Brain microvascular endothelial cell (primary cell): ENCODE data around the gene CYP1B1.
"Not testable (repeated sequence)": the region's sequence is repeated elsewhere in the genome, so short reads cannot be mapped to it uniquely, and the experiment has no call there.

ENCODE experiments used
- DNase-seq: peaks from one replicate; pipeline ENCODE4 v3.0.0-alpha.2; 2020
- H3K27ac ChIP-seq: fragments of 250-450 bp; sonication (Bioruptor Pico); 2 replicates; pipeline ENCODE4 v1.5.1; 2020; ENCODE audit warnings: mild to moderate bottlenecking, moderate library complexity
- H3K27me3 ChIP-seq: fragments of 250-450 bp; sonication (Bioruptor Pico); replicated peaks from 2 replicates; pipeline ENCODE4 v1.5.1; 2020; ENCODE audit warnings: mild to moderate bottlenecking
- H3K36me3 ChIP-seq: fragments of 250-450 bp; sonication (Bioruptor Pico); replicated peaks from 2 replicates; pipeline ENCODE4 v1.5.1; 2020; ENCODE audit warnings: mild to moderate bottlenecking
- H3K4me3 ChIP-seq: 2 replicates; pipeline ENCODE4 v1.5.1; 2011; ENCODE audit warnings: low read depth, mild to moderate bottlenecking, control low read depth, low read length, moderate library complexity
- in situ Hi-C: cut with HindIII; loops from 2 replicates; pipeline ENCODE4 v1.10.0; 2017; ENCODE audit warnings: low sequenced_read_pairs, low pct_ligation_motif_present
- TF ChIP-seq, protein P1 (sequence below): IDR thresholded peaks from 2 replicates; pipeline ENCODE4 v1.5.1; 2011; ENCODE audit warnings: low read depth, mild to moderate bottlenecking, moderate library complexity, low read length, control low read depth, inconsistent platforms; ENCODE audit errors: missing control alignments

Gene CYP1B1

DNA sequence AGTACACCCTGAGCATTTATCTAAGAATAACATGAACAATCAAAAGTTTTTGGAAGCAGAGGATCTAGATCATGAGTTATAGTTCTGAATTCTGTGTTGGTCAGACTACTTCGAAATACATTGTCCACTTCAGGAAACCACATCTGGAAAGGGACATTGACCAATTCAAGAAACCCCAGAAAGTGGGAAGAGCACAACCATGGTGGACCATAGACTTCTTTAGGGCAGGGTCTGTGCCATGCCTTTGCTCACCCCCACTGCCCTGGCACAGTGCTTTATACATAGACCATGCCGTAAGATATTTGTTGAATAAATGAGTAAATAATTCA is 44.3 kb upstream of the CYP1B1 start:
- DNase-seq = no peak
- Histone ChIP-seq H3K36me3 (no peaks in the 10 kb centered on the region), H3K27ac (no peak overlapping the region), H3K4me3 (no peak overlapping the region), H3K27me3 (no peaks in the 10 kb centered on the region)
- in situ Hi-C loops = no loop called here
- TF ChIP-seq, protein P1, sequence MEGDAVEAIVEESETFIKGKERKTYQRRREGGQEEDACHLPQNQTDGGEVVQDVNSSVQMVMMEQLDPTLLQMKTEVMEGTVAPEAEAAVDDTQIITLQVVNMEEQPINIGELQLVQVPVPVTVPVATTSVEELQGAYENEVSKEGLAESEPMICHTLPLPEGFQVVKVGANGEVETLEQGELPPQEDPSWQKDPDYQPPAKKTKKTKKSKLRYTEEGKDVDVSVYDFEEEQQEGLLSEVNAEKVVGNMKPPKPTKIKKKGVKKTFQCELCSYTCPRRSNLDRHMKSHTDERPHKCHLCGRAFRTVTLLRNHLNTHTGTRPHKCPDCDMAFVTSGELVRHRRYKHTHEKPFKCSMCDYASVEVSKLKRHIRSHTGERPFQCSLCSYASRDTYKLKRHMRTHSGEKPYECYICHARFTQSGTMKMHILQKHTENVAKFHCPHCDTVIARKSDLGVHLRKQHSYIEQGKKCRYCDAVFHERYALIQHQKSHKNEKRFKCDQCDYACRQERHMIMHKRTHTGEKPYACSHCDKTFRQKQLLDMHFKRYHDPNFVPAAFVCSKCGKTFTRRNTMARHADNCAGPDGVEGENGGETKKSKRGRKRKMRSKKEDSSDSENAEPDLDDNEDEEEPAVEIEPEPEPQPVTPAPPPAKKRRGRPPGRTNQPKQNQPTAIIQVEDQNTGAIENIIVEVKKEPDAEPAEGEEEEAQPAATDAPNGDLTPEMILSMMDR = no peak

DNA sequence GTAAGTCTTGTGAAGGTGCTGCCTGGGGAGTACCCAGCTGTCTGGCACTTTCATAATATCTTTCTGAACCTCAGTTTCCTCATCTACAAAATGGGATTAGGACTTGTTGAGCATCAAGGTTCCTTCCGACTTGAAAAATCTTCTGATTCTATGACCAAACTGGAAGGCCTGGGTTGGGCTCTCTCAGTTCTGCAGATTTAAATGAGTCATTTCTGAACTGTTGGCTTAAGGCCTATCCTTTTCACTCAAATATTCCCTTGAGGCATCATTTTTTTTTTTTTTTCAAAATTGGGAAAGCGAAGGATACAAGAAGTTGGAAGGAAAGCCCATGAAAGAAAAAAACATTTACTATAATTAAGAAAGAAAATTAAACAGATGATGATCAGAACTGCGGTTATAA is 40.8 kb upstream of the CYP1B1 start:
- no peaks in the 10 kb centered on the region for H3K27me3 ChIP-seq
- in situ Hi-C loops = no loop called here
- TF ChIP-seq, protein P1 = no peak
- H3K4me3 ChIP-seq = no peak overlapping the region
- DNase-seq = peak; percentile 63
- H3K36me3 ChIP-seq = no peaks in the 10 kb centered on the region
- H3K27ac ChIP-seq = no peak overlapping the region

DNA sequence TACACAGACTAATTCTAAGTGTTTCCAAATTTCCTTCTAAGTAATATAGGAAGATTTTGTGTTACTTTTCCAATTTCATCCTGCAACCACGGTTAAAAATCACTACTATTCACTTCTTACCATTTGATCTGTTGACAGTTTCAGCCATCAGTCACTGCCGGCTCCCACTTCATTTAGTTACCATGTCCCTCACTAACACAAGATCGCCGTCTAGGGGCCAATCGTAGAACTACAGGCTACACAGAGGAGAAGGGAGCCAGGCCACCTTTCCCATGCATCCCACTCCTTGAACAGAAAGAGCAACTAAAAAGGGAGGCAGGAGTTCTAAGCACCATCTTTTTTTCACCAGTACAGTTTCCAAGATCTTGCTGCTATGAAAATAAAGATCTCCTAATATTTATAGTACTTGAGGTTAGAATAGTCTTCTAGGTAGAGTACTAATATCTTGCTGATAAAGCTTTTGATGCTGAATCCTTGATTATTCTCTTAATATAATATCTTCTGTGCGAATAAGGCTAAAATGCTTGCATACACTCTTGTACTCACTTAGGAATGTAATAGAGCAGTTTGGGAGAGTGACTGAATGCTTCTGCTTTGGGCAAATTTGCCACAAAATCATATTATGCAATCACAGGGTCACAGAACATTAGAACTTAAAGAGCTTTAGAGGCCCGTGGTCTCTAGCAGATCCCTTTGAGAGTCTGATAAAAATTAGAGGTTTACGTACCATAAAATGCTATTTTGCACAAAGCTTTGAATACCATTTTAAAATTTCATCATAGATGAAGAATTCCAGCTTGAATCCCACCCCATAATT is 39.5 kb upstream of the CYP1B1 start:
- Histone ChIP-seq H3K27me3 (no peaks in the 10 kb centered on the region), H3K4me3 (no peak overlapping the region), H3K27ac (no peak overlapping the region), H3K36me3 (no peaks in the 10 kb centered on the region)
- TF ChIP-seq, protein P1 = peak; percentile 100
- peak; percentile 83 for DNase-seq
- in situ Hi-C loops = no loop called here

GRCh38 chr2:38113981-38114708 is 38.2 kb upstream of the CYP1B1 start:
- TF ChIP-seq, protein P1 = no peak
- Histone ChIP-seq H3K27me3 (no peaks in the 10 kb centered on the region), H3K36me3 (no peaks in the 10 kb centered on the region), H3K27ac (no peak overlapping the region), H3K4me3 (no peak overlapping the region)
- in situ Hi-C loops = no loop called here
- DNase-seq = peak; percentile 59

- no peak for DNase-seq
- in situ Hi-C loops = no loop called here
- Histone ChIP-seq H3K27ac (no peak overlapping the region), H3K4me3 (no peak overlapping the region), H3K27me3 (no peaks in the 10 kb centered on the region), H3K36me3 (no peaks in the 10 kb centered on the region)
- TF ChIP-seq, protein P1 = no peak
Measured at GRCh38 chr2:38113051-38113450, 37.1 kb upstream of the CYP1B1 start.

- H3K27ac ChIP-seq, H3K27me3 ChIP-seq, in situ Hi-C loops, DNase-seq, H3K36me3 ChIP-seq, H3K4me3 ChIP-seq: not testable (repeated sequence)
Measured at GRCh38 chr2:38111350-38111749, 35.4 kb upstream of the CYP1B1 start.
